Fibroblast of lung (primary cell): ENCODE data around the gene TBC1D19.

ENCODE experiments used
- CTCF ChIP-seq, 2 donors: IDR thresholded peaks in 1 of 2; conservative IDR thresholded peaks in 1 of 2; 1 replicate in 1 of 2; 2 replicates in 1 of 2; pipeline ENCODE4 v1.5.1; 2011 to 2012; ENCODE audit warnings: low read length in 2 of 2, control low read depth in 1 of 2, inconsistent platforms in 1 of 2, low read depth in 1 of 2, mild to moderate bottlenecking in 1 of 2
- EZH2 ChIP-seq: IDR thresholded peaks from 2 replicates; pipeline ENCODE4 v1.5.1; 2012; ENCODE audit warnings: low read length, control low read depth, mild to moderate bottlenecking; ENCODE audit errors: missing control alignments

- TF ChIP-seq CTCF (conservative IDR thresholded peaks at IDR 0.05 in 1 of 2, IDR thresholded peaks at IDR 0.05 in 1 of 2; ENCODE audit: low read depth in 1 of 2, low read length in 2 of 2) (no peak), EZH2 (no peak)
These were observed 144.0 kb downstream of the TBC1D19 start for GRCh38 chr4:26727844-26728243.
